Activated CD4-positive, alpha-beta T cell treated with anti-CD3 and anti-CD28 coated beads, Interleukin-2, amount 10 ng/mL, durations not matched to agents 24 days and 14 days (primary cell): ENCODE measurements around the gene MTMR3. TPM values are rescaled to one million over a fixed set of nuclear protein-coding genes. Genes with fewer than 3 reads are reported as not detected.
"Not testable (repeated sequence)": the region's sequence is repeated elsewhere in the genome, so short reads cannot be mapped to it uniquely, and the experiment has no call there.

ENCODE experiments used
- DNase-seq: peaks from one replicate; pipeline ENCODE4 v3.0.0; 2022
- H3K27ac Mint-ChIP-seq: one replicate; pipeline ENCODE4 v1.8.0; 2022; ENCODE audit warnings: mild to moderate bottlenecking, mixed read lengths
- H3K27me3 Mint-ChIP-seq: one replicate; pipeline ENCODE4 v1.8.0; 2022; ENCODE audit warnings: mixed read lengths
- H3K36me3 Mint-ChIP-seq: one replicate; pipeline ENCODE4 v1.8.0; 2022; ENCODE audit warnings: low read depth, mild to moderate bottlenecking, mixed read lengths
- H3K4me1 Mint-ChIP-seq: one replicate; pipeline ENCODE4 v1.8.0; 2021; ENCODE audit warnings: mixed read lengths
- H3K4me3 Mint-ChIP-seq: one replicate; pipeline ENCODE4 v1.8.0; 2022; ENCODE audit warnings: mild to moderate bottlenecking, moderate library complexity, mixed read lengths
- H3K9me3 Mint-ChIP-seq: one replicate; pipeline ENCODE4 v1.8.0; 2021; ENCODE audit warnings: mixed read lengths
- intact Hi-C: fragments of 100-400 bp; cut with micrococcal nuclease; formaldehyde crosslinking; loops from one replicate; pipeline ENCODE4 v1.15.1; 2023
- total RNA-seq: library from RNA; stranded (reverse); gene quantifications from 2 replicates; pipeline ENCODE4 v1.2.3, GENCODE V29; 2022

Gene MTMR3
- total RNA-seq, 1 donor from 2014 or later, result 23.9 TPM

GRCh38 chr22:29855611-29856181 is 27.3 kb upstream of the MTMR3 start:
- Mint-ChIP-seq H3K9me3 (no peaks in the 10 kb centered on the region), H3K36me3 (no peaks in the 10 kb centered on the region), H3K27ac (no peak overlapping the region), H3K4me3 (no peak overlapping the region), H3K4me1 (no peaks in the 10 kb centered on the region), H3K27me3 (peaks cover 3% of the 10 kb centered on the region)
- no peak for DNase-seq
- intact Hi-C loops, result no loop called here

- Mint-ChIP-seq H3K9me3 (no peaks in the 10 kb centered on the region), H3K36me3 (no peaks in the 10 kb centered on the region), H3K27ac (no peak overlapping the region), H3K4me1 (no peaks in the 10 kb centered on the region), H3K4me3 (no peak overlapping the region), H3K27me3 (peaks cover 3% of the 10 kb centered on the region)
- intact Hi-C loops, result no loop called here
- DNase-seq, result no peak
Measured at GRCh38 chr22:29856496-29856895, 26.5 kb upstream of the MTMR3 start.

GRCh38 chr22:29859030-29859429 is 23.9 kb upstream of the MTMR3 start:
- H3K4me1 Mint-ChIP-seq, H3K27ac Mint-ChIP-seq, H3K9me3 Mint-ChIP-seq, H3K27me3 Mint-ChIP-seq, H3K4me3 Mint-ChIP-seq, intact Hi-C loops, DNase-seq, H3K36me3 Mint-ChIP-seq: not testable (repeated sequence)

- Mint-ChIP-seq H3K4me3 (no peak overlapping the region), H3K4me1 (no peaks in the 10 kb centered on the region), H3K9me3 (no peaks in the 10 kb centered on the region), H3K36me3 (no peaks in the 10 kb centered on the region), H3K27ac (no peak overlapping the region), H3K27me3 (peaks cover 4% of the 10 kb centered on the region)
- no peak for DNase-seq
- intact Hi-C loops, result no loop called here
Measured at GRCh38 chr22:29860006-29860766, 22.8 kb upstream of the MTMR3 start.

GRCh38 chr22:29861672-29862297 is 21.2 kb upstream of the MTMR3 start:
- H3K4me1 Mint-ChIP-seq, result no peaks in the 10 kb centered on the region
- H3K27ac Mint-ChIP-seq, result no peak overlapping the region
- DNase-seq, result no peak
- intact Hi-C loops, result no loop called here
- no peaks in the 10 kb centered on the region for H3K36me3 Mint-ChIP-seq
- no peak overlapping the region for H3K4me3 Mint-ChIP-seq
- peaks cover 5% of the 10 kb centered on the region for H3K27me3 Mint-ChIP-seq
- H3K9me3 Mint-ChIP-seq, result no peaks in the 10 kb centered on the region

- DNase-seq, H3K36me3 Mint-ChIP-seq, H3K4me1 Mint-ChIP-seq, H3K9me3 Mint-ChIP-seq, H3K27me3 Mint-ChIP-seq, H3K27ac Mint-ChIP-seq, H3K4me3 Mint-ChIP-seq, intact Hi-C loops: not testable (repeated sequence)
Measured at GRCh38 chr22:29865572-29865971, 17.4 kb upstream of the MTMR3 start.

- Mint-ChIP-seq H3K9me3 (no peaks in the 10 kb centered on the region), H3K4me1 (peaks cover 3% of the 10 kb centered on the region), H3K36me3 (no peaks in the 10 kb centered on the region), H3K27me3 (peaks cover 9% of the 10 kb centered on the region), H3K27ac (no peak overlapping the region), H3K4me3 (no peak overlapping the region)
- DNase-seq, result no peak
- intact Hi-C loops, result no loop called here
Measured at GRCh38 chr22:29867260-29867659, 15.7 kb upstream of the MTMR3 start.

- no peaks in the 10 kb centered on the region for H3K9me3 Mint-ChIP-seq
- no peak for DNase-seq
Measured at GRCh38 chr22:29867851-29868250, 15.1 kb upstream of the MTMR3 start.

GRCh38 chr22:29870574-29870973 is 12.4 kb upstream of the MTMR3 start:
- intact Hi-C loops, result no loop called here
- Mint-ChIP-seq H3K36me3 (no peaks in the 10 kb centered on the region), H3K27me3 (peaks cover 23% of the 10 kb centered on the region), H3K9me3 (no peaks in the 10 kb centered on the region), H3K4me1 (peaks cover 3% of the 10 kb centered on the region), H3K4me3 (no peak overlapping the region), H3K27ac (no peak overlapping the region)
- no peak for DNase-seq

More at GRCh38 chr22:29867851-29868250, 15.1 kb upstream of the MTMR3 start:
- intact Hi-C loops, result no loop called here
- Mint-ChIP-seq H3K4me1 (peaks cover 3% of the 10 kb centered on the region), H3K27ac (no peak overlapping the region), H3K4me3 (no peak overlapping the region), H3K27me3 (peaks cover 9% of the 10 kb centered on the region), H3K36me3 (no peaks in the 10 kb centered on the region)

GRCh38 chr22:29871684-29872083 is 11.3 kb upstream of the MTMR3 start:
- no peaks in the 10 kb centered on the region for H3K9me3 Mint-ChIP-seq
- intact Hi-C loops, result no loop called here
- no peak for DNase-seq
- no peaks in the 10 kb centered on the region for H3K36me3 Mint-ChIP-seq
- H3K4me3 Mint-ChIP-seq, result no peak overlapping the region
- peaks cover 25% of the 10 kb centered on the region for H3K27me3 Mint-ChIP-seq
- no peak overlapping the region for H3K27ac Mint-ChIP-seq
- H3K4me1 Mint-ChIP-seq, result peaks cover 3% of the 10 kb centered on the region

GRCh38 chr22:29872144-29872893 is 10.7 kb upstream of the MTMR3 start:
- H3K4me1 Mint-ChIP-seq, result peaks cover 3% of the 10 kb centered on the region
- peaks cover 25% of the 10 kb centered on the region for H3K27me3 Mint-ChIP-seq
- H3K27ac Mint-ChIP-seq, result no peak overlapping the region
- no peak for DNase-seq
- no peaks in the 10 kb centered on the region for H3K36me3 Mint-ChIP-seq
- intact Hi-C loops, result no loop called here
- H3K4me3 Mint-ChIP-seq, result no peak overlapping the region
- no peaks in the 10 kb centered on the region for H3K9me3 Mint-ChIP-seq

GRCh38 chr22:29872989-29873388 is 10.0 kb upstream of the MTMR3 start:
- Mint-ChIP-seq H3K9me3 (no peaks in the 10 kb centered on the region), H3K4me1 (peaks cover 3% of the 10 kb centered on the region), H3K27ac (no peak overlapping the region), H3K4me3 (no peak overlapping the region), H3K36me3 (no peaks in the 10 kb centered on the region), H3K27me3 (peaks cover 29% of the 10 kb centered on the region)
- DNase-seq, result no peak
- intact Hi-C loops, result no loop called here

- intact Hi-C loops, result no loop called here
- Mint-ChIP-seq H3K4me3 (no peak overlapping the region), H3K9me3 (no peaks in the 10 kb centered on the region), H3K4me1 (peaks cover 3% of the 10 kb centered on the region), H3K36me3 (no peaks in the 10 kb centered on the region), H3K27me3 (peaks cover 26% of the 10 kb centered on the region), H3K27ac (no peak overlapping the region)
- no peak for DNase-seq
Measured at GRCh38 chr22:29873943-29874342, 9.0 kb upstream of the MTMR3 start.

GRCh38 chr22:29877620-29878019 is 5.4 kb upstream of the MTMR3 start:
- Mint-ChIP-seq H3K36me3 (no peaks in the 10 kb centered on the region), H3K27ac (no peak overlapping the region), H3K4me1 (no peaks in the 10 kb centered on the region), H3K4me3 (no peak overlapping the region), H3K27me3 (peaks cover 26% of the 10 kb centered on the region), H3K9me3 (no peaks in the 10 kb centered on the region)
- intact Hi-C loops, result no loop called here
- DNase-seq, result no peak
